ENCODE measurements around the gene NUBP1.
A peak's percentile ranks its signal among the peaks of the same experiment; 100 is the strongest.

The NUBP1 gene

DNA sequence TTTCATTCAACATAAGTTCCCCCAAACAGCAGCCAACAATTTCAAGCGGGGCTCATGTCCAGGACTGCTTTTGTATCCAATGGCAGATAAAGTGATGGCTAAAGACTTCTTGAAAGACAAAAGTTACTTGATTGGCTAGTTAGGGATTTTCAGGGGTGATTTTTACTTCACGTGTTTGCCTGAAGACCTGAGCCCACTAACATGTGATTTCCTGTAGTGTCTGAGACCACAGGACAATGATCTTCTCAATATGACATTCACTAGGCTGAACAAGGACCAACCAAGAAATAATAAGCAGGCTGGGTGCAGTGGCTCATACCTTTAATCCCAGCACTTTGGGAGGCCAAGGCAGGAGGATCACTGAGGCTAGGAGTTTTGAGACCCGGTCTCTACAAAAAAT lies 64.6 kb downstream of the NUBP1 start:
- Histone ChIP-seq H3K4me3 (IDR thresholded peaks at IDR 0.05; ENCODE audit: insufficient read depth, low read depth, low read length) (no peak overlapping the region), H3K27ac (no peak overlapping the region), H3K79me2 (ENCODE audit: insufficient read depth, low read depth) (no peaks in the 10 kb centered on the region)

DNA sequence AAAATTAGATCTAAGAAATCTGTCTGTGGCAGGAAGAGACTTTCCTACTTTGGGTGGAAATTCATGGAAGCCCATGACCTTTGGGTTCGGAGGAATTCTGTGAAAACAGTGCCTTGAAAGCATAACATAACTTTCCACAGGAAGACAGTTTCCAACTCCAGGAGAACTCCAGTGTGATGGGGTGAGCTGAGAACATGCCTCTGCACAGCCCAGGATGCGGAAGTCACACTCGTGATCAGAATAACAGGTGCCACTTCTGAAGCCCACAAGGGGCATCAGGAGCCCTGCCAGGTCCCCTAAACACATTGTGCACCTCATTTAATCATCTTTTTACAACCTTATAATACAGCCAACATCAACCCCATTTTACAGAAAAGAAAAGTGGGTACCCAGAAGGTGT lies 65.2 kb downstream of the NUBP1 start:
- H3K9ac ChIP-seq: no peak overlapping the region
- TF ChIP-seq, protein P1, sequence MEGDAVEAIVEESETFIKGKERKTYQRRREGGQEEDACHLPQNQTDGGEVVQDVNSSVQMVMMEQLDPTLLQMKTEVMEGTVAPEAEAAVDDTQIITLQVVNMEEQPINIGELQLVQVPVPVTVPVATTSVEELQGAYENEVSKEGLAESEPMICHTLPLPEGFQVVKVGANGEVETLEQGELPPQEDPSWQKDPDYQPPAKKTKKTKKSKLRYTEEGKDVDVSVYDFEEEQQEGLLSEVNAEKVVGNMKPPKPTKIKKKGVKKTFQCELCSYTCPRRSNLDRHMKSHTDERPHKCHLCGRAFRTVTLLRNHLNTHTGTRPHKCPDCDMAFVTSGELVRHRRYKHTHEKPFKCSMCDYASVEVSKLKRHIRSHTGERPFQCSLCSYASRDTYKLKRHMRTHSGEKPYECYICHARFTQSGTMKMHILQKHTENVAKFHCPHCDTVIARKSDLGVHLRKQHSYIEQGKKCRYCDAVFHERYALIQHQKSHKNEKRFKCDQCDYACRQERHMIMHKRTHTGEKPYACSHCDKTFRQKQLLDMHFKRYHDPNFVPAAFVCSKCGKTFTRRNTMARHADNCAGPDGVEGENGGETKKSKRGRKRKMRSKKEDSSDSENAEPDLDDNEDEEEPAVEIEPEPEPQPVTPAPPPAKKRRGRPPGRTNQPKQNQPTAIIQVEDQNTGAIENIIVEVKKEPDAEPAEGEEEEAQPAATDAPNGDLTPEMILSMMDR (conservative IDR thresholded peaks at IDR 0.05; ENCODE audit: low read depth, low read length): no peak
- no peaks in the 10 kb centered on the region for H3K27me3 ChIP-seq (ENCODE audit: insufficient read depth, low read depth)
- no peaks in the 10 kb centered on the region for H3K36me3 ChIP-seq (ENCODE audit: insufficient read depth)
- H3K4me3 ChIP-seq (IDR thresholded peaks at IDR 0.05; ENCODE audit: insufficient read depth, low read depth, low read length): no peak overlapping the region
- H3K4me1 ChIP-seq (ENCODE audit: low read depth, poor library complexity, severe bottlenecking): peaks cover 30% of the 10 kb centered on the region
- H3K4me2 ChIP-seq: no peak overlapping the region
- no peak overlapping the region for H2AFZ ChIP-seq (ENCODE audit: low read depth)
- no peaks in the 10 kb centered on the region for H4K20me1 ChIP-seq (ENCODE audit: insufficient read depth)
- H3K27ac ChIP-seq: no peak overlapping the region
- H3K79me2 ChIP-seq (ENCODE audit: insufficient read depth, low read depth): no peaks in the 10 kb centered on the region

More for the DNA sequence above, 64.6 kb downstream of the NUBP1 start:
- Histone ChIP-seq H3K27me3 (ENCODE audit: insufficient read depth, low read depth) (no peaks in the 10 kb centered on the region), H3K9ac (no peak overlapping the region), H4K20me1 (ENCODE audit: insufficient read depth) (no peaks in the 10 kb centered on the region), H2AFZ (ENCODE audit: low read depth) (no peak overlapping the region), H3K4me1 (ENCODE audit: low read depth, poor library complexity, severe bottlenecking) (peaks cover 25% of the 10 kb centered on the region), H3K36me3 (ENCODE audit: insufficient read depth) (no peaks in the 10 kb centered on the region), H3K4me2 (no peak overlapping the region)
- TF ChIP-seq, protein P1 (conservative IDR thresholded peaks at IDR 0.05; ENCODE audit: low read depth, low read length): no peak

DNA sequence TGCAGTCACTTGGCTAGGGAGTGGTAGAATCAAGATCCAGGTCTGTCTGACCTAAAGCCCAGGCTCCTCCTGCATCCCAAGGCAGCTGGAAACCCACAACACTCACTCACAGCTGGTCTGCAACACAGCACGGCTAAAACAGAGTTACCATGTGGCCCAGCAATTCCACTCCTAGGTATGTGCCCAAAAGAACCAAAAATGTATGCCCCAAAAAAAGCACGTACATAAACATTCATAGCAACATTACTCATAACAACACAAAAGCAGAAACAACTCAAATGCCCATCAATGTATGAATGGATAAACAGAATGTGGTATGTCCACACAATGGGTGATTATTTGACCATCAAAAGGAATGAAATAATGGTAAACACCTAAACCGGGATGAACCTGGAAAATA lies 66.1 kb downstream of the NUBP1 start:
- no peak overlapping the region for H3K4me2 ChIP-seq
- no peaks in the 10 kb centered on the region for H4K20me1 ChIP-seq (ENCODE audit: insufficient read depth)
- TF ChIP-seq, protein P1 (conservative IDR thresholded peaks at IDR 0.05; ENCODE audit: low read depth, low read length): no peak
- no peak overlapping the region for H3K4me3 ChIP-seq (IDR thresholded peaks at IDR 0.05; ENCODE audit: insufficient read depth, low read depth, low read length)
- no peak overlapping the region for H2AFZ ChIP-seq (ENCODE audit: low read depth)
- no peaks in the 10 kb centered on the region for H3K36me3 ChIP-seq (ENCODE audit: insufficient read depth)
- no peaks in the 10 kb centered on the region for H3K79me2 ChIP-seq (ENCODE audit: insufficient read depth, low read depth)
- no peaks in the 10 kb centered on the region for H3K27me3 ChIP-seq (ENCODE audit: insufficient read depth, low read depth)
- no peak overlapping the region for H3K9ac ChIP-seq
- peaks cover 37% of the 10 kb centered on the region for H3K4me1 ChIP-seq (ENCODE audit: low read depth, poor library complexity, severe bottlenecking)
- no peak overlapping the region for H3K27ac ChIP-seq

DNA sequence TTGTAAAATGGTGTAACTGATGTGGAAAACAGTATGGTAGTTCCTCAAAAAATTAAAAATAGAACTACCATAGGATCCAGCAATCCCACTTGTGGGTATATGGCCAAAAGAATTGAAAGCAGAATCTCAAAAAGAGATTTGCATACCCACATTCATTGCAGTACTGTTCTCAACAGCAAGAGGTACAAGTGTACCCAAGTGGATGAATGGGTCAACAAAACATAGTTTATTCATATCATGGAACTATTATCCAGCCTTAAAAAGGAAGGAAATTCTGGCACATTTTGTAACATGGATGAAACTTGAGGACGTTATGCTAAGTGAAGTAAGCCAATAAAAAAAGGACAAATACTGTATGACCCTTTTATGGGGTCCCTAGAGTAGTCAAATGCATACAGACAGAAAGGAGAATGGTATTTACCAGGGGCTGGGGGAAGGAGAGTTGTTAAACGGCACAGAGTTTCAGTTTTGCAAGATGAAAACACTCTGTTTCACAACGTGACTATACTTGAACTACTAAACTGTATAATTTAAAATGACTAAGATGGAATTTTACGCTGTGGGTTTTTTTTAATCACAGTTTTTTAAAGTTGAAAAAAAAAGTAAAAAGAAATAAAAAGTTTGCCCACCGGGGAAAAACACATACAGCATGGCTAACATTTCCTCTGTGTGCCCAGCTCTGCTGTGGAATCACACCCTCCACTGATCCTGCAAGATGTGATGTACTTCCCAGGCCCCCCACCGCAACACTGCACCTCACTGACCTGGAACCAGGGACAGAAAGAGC lies 68.9 kb downstream of the NUBP1 start:
- H3K4me1 ChIP-seq (ENCODE audit: low read depth, poor library complexity, severe bottlenecking): peaks cover 54% of the 10 kb centered on the region
- H4K20me1 ChIP-seq (ENCODE audit: insufficient read depth): no peaks in the 10 kb centered on the region
- peak overlapping the region; percentile 32 for H3K9ac ChIP-seq
- H3K36me3 ChIP-seq (ENCODE audit: insufficient read depth): no peaks in the 10 kb centered on the region
- H3K27me3 ChIP-seq (ENCODE audit: insufficient read depth, low read depth): no peaks in the 10 kb centered on the region
- H3K4me2 ChIP-seq: peak overlapping the region; percentile 81
- no peaks in the 10 kb centered on the region for H3K79me2 ChIP-seq (ENCODE audit: insufficient read depth, low read depth)
- H2AFZ ChIP-seq (ENCODE audit: low read depth): peak overlapping the region; percentile 66
- no peak overlapping the region for H3K4me3 ChIP-seq (IDR thresholded peaks at IDR 0.05; ENCODE audit: insufficient read depth, low read depth, low read length)
- H3K27ac ChIP-seq: peak overlapping the region; percentile 60
- TF ChIP-seq, protein P1 (conservative IDR thresholded peaks at IDR 0.05; ENCODE audit: low read depth, low read length): peak; percentile 29; the same call in 1 of the 2 replicates
